ENCODE results near the gene CNOT8.
A peak's percentile ranks its signal among the peaks of the same experiment; 100 is the strongest.

The CNOT8 gene

DNA sequence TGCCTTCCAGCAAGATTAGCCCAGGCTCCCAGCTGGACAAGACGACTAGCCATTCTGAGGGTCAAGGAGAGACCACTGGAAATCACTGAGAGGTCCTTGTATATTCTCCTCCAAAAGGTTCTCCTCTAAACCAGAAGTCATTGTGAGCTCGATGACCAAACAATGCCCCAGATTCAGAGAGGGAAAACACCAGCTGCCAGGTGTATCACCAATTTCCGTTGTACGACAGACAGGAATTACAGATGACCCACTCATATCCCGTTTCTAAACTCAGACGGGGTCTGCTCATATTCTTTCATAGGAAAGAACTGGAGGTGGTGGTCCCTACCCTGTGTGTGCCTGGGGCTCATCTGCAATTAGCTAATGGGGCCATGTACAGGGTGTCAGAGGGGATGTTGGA is 22.2 kb upstream of the CNOT8 start:
- DNase-seq, result no peak

DNA sequence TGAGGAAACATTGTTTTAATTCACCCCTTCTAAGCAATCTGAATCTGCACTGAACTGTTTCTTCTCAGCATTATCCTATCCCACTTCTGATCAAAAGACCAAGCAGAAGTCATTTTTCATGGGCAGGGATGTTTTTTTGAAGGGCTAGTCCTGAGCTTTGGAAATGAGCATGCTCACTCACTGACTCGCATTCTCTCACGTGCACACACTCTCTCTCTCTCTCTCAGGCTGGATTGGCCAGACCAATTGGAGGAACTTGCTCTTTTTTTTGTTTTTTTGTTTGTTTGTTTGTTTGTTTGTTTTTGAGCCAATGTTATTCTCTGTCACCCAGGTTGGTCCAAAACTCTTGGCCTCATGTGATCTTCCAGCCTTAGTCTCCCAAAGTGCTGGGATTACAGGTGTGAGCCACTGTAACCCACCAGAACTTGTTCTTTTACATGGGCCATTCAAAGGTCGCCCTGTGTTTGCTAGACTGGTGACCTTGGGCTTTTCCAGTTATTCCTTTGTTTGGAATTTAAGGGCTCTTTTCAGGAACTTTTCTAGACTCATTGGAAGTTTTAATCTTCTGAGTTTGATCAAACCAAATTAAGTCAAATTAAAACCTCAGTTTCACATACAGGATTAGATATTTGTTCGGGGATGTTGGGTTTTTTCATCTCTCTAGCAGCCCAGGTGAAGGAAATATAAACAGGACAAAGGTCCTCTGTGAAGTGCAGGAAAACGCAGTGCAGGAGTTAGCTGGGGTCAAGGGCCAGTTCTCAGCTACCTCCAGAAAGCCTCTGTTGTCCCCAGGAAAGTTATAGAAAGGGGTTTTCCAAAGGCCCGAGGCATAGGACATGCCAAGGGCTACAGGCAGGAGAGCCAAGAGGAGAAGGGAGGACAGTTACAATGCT is 21.2 kb upstream of the CNOT8 start:
- no peak for DNase-seq

DNA sequence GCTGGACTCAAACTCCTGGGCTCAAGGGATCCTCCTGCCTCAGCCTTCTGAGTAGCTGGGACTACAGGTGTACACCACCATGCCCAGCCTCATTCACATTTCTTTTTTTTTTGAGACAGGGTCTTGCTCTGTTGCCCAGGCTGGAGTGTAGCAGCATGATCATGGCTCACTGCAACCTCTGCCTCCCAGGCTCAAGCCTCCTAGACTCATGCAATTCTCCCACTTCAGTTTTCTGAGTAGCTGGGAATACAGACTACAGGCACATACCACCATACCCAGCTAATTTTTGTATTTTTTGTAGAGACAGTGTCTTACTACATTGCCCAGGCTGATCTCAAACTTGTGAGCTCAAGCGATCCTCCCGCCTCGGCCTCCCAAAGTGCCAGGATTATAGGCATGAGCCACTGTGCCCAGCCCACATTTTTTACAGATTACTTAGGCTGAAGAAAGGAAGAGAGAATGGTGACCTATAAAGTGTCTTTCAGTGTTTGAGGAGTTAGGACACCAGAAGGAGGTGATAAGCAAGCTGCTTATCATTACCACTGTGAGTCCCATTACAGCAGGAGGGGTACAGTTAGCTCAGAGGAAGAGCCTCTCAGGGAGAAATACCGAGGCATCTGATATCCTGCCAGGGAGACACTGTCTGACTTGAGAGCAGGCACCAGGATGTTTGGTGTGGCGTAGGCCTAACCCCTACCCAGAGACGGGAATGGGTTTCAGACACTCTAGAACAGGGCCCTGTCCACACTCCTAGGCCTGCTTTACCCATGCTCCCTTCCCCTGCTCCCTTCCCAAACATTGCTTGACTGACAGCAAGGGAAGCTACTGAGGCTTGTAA is 17.8 kb upstream of the CNOT8 start:
- DNase-seq, result no peak

DNA sequence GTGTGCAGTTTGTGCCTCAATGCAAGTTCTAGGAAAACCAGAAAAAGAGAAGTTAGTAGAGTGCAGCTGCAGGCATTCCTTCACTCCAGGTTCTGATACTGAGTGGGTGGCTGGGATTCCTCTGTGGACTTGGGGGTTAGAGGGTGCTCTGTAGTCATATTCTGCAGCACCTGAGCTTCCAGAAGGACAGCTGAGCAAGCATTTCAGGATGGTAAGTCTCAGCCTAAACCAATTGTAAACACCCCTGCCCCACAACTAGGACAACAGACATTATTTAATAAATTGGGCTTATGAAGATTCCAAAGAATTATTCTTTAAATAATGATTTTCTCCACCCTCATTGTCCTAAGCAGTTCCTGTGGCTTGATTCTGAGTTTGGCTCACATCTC is 17.2 kb upstream of the CNOT8 start:
- DNase-seq, result no peak

GRCh38 chr5:154842689-154843530 is 15.5 kb upstream of the CNOT8 start:
- no peak for DNase-seq

GRCh38 chr5:154844809-154845208 is 13.6 kb upstream of the CNOT8 start:
- no peak for DNase-seq

- no peak for DNase-seq
These were observed 9.1 kb upstream of the CNOT8 start for GRCh38 chr5:154849264-154849785.

DNA sequence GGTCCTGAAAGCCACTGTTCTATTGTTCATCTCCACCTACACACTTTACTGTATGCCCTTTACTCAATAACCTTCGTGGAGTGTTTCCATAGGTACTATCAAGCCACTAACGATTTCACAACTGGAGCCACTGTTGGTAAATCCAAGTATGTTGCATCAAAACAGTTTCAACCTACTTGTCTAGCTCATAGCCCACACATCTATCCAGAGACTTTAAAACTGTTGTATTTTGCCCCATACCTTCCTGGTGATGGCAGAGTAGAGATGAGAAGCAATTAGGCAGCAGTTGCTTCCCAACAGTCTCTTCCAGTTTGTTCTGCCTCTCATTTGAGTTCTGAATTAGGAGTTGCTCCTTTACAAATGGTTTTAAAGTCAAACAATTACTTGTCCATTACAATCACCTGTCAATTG is 8.6 kb upstream of the CNOT8 start:
- DNase-seq, result no peak

- peak; percentile 76 for DNase-seq
These were observed 8.0 kb upstream of the CNOT8 start, which contains the start of gene FAXDC2 for GRCh38 chr5:154850255-154851062. FAXDC2 (minus strand) TSS chr5:154850603; CDS start chr5:154838178, 12,425 bp downstream.

DNA sequence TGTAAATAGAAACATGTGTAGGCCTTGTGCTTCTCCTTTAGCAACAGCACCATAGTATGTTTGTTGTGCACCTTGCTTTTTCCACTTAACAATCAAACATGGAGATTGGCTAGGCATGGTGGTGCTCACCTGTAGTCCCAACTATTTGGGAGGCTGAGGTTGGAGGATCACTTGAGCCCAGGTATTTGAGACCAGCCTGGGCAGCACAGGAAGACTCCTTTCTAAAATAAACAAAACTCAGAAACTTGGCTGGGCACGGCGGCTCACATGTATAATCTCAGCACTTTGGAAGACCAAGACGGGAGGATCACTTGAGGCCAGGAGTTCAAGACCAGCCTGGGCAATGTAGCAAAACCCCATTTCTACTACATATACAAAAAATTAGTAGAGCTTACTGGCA is 7.1 kb upstream of the CNOT8 start:
- no peak for DNase-seq

GRCh38 chr5:154857530-154858296 is 714 bp upstream of the CNOT8 start:
- peak; percentile 98 for DNase-seq

DNA sequence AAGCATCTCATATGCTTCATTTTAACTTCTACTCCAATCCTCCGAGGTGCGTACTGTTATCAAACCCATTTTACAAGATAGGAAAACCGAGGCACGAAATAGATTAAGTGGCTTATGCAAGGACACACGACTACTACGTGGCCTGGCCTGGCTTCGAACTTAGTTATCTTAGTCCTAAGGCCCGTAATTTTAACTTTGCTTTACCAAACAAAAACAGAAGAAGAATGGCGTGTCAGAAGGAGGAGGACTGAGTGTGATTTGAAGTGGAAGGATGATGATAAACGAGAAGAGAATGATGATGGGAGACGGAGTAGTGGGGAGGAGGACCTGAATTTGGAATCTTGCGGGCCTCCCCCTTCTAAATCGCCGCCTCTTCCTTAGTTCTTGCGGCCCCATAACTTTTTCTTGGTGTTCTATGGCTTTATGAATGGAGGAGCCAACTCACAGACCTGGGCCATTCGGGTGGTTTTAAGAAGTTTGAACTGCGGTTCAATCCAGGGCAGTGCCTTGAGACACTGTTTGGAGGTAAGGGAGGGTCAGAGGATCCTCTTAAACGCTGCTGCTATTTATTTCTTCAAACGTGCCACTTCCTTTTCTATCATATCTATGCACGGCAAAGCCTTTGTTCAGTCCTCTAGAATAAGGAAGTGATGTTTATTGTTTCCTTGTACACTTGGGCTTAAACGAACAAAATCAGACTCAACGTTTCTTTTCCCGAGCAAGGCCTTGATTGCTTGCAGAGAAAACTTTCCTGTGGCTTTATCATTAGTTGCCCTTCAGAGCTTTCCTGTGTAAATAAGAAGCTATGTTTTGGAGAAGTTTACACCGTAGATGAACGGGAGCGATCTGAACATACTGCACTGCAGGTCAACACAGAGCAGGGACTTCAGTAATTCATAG is 795 bp downstream of the CNOT8 start:
- no peak for DNase-seq

DNA sequence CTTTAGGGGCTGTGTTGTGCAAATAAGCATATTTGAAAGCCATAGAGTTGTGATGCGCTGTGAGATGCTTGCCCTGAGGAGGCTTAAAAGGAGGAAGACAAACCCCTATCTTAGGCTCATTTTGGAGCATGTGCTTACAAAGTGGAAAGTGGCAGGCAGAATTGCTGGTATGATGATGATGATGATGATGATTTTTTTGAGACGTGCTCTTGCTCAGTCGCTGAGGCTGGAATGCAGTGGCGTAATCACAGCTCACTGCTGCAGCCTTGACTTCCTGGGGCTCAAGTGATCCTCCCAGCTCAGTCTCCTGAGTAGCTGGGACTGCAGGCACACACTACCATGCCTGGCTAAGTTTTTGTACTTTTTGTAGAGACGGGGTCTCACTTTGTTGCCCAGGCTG is 1.7 kb downstream of the CNOT8 start:
- peak; percentile 72 for DNase-seq

DNA sequence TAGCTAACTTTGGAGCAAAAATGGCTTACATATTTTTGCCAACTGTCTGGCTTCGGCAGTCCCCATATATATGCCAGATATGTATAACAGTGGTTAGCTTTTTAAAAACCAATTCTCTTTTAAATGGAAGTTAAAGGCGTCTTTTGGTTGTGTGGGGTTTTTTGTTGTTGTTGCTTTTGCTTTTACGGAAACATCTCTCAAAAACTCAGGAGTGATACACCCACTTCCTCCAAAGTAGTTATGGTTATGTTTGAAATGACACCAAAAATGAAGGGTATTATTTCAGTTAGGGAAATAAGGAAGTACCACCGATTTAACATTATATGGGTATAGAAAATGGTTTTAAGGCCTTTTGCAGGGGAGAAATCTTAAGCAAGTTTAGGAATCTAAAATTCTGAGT is 2.3 kb downstream of the CNOT8 start:
- DNase-seq, result no peak

- no peak for DNase-seq
These were observed 3.5 kb downstream of the CNOT8 start for GRCh38 chr5:154861946-154862345.

DNA sequence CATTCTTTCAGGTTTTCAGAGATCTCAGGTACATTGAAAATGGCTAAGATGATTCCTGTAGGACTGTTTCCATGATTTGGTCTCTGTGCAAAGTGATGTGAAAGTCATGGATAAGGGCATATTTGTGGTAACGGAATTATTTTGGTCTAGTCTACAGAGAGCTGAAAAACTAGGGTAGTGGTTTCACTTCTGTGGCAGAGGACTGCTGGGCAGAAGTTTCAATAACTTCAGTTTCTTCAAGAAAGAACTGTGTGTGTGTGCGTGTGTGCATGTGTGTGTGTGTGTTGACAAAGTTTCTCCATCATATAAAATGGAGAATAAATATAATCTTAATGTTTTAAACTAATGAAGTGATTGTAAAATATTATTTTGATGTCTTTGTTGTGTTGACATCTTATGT is 4.3 kb downstream of the CNOT8 start:
- DNase-seq, result no peak

- DNase-seq, result no peak
These were observed 5.1 kb downstream of the CNOT8 start for GRCh38 chr5:154863291-154864080.

DNA sequence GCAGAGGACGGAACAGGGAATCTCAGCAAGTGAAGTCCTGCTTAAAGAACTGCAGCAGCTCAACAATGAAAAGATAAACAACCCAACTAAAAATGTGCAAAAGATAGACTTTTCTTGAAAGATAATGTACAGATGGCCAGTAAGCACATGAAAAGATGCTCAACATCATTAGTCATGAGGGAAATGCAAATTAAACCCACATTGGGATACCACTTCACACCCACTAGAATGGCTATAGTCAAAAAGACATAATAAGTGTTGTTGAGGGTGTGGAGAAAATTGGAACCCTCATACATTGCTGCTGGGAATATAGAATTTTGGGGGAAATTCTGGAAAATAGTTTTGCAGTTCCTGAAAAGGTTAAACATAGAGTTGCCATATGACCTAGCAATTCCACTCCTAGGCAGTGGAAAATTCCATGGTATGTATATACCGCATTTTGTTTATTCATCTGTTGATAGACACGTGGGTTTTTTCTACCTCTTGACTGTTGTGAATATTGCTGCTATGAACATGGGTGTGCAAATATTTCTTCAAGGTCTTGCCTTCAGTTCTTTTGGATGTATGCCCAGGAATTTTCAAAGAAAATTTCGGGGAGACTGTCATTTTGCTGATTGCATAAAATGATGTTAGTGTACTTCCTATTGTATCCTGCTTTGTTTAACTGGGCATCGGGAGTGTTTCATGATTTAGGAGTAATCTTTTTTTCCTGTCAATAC is 7.2 kb downstream of the CNOT8 start:
- DNase-seq, result peak; percentile 17
